PC-9 (cell line): Measurements from ENCODE around the gene TOP1.

Source experiments
- EZH2 ChIP-seq: fragments of 200-600 bp; sonication (generic); IDR thresholded peaks from 2 replicates; pipeline ENCODE4 v1.8.0; 2017; ENCODE audit warnings: antibody characterized with exemption, low read depth
- TF ChIP-seq, protein P1 (sequence below): fragments of 200-600 bp; sonication (generic); conservative IDR thresholded peaks from 2 replicates; pipeline ENCODE4 v1.6.1; 2017; ENCODE audit warnings: mixed run types, antibody characterized with exemption, mild to moderate bottlenecking, moderate library complexity

DNA sequence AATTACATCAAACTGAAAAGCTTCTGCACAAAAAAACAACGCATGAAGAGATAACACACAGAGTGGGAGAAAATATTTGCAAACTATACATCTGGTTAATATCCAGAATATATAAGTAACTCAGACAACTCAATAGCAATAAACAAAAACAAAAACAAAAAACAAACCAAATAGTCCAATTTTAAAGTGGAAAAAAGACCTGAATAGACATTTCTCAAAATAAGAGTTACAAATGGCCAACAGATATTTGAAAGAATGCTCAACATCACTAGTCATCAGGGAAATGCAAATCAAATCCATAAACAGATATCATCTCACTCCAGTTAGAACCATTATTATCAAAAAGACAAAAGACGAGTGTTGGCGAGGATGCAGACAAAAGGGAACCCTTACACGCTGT is 28.8 kb upstream of the TOP1 start:
- TF ChIP-seq, protein P1, sequence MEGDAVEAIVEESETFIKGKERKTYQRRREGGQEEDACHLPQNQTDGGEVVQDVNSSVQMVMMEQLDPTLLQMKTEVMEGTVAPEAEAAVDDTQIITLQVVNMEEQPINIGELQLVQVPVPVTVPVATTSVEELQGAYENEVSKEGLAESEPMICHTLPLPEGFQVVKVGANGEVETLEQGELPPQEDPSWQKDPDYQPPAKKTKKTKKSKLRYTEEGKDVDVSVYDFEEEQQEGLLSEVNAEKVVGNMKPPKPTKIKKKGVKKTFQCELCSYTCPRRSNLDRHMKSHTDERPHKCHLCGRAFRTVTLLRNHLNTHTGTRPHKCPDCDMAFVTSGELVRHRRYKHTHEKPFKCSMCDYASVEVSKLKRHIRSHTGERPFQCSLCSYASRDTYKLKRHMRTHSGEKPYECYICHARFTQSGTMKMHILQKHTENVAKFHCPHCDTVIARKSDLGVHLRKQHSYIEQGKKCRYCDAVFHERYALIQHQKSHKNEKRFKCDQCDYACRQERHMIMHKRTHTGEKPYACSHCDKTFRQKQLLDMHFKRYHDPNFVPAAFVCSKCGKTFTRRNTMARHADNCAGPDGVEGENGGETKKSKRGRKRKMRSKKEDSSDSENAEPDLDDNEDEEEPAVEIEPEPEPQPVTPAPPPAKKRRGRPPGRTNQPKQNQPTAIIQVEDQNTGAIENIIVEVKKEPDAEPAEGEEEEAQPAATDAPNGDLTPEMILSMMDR = no peak
- no peak for TF ChIP-seq EZH2
